Measurements from ENCODE around the gene LRP2BP.
"Not testable (repeated sequence)": the region's sequence is repeated elsewhere in the genome, so short reads cannot be mapped to it uniquely, and the experiment has no call there.

LRP2BP gene

DNA sequence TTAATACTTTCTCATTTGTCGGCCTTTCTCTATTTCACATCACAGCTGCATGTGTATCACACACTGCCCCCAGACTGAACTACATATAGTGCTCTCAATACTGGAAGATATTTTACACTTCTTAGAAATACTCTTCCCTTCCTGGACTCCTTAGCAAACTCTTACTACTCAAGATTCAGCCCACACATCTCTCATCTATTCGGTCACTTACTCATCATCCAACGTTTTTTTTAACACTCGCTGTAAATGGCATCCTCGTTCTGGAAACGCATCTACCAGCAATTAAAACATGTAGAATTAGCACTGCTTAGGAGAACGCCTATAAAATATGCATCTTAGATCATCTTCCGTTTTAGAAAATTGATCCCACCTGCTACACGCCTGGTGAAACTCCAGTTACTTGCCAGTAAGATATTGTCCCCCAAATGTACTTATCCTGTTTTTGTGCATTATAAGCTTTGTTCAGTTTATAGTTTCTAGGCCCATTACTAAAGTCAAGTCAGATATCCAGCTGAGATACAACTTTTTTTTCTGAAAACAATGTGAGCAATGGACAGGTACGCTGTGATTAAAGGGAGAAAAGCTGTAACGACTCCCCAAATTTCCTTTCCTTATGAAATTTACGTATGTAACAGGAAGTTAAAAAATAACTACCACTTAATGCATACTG is 1.0 kb downstream of the LRP2BP start:
- no peak for DNase-seq

DNA sequence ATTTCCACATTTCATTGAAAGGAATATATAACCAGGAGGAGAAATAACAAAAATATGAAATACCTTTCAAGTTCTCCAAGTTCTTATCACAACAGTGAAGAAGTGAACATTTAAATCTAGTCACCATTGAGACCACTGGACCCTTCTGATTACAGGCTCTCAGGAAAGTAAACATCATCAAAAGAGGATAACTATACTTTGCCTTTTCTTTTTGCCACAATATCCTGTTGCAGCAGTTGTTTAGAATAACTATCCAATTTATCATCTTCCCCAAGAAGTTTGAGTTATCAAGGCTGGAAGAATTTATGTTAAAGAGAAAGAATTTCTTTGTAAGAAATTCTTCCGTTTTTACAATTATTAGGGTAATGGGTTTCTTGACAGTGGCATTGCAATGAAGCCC is 3.6 kb downstream of the LRP2BP start:
- no peak for DNase-seq

DNA sequence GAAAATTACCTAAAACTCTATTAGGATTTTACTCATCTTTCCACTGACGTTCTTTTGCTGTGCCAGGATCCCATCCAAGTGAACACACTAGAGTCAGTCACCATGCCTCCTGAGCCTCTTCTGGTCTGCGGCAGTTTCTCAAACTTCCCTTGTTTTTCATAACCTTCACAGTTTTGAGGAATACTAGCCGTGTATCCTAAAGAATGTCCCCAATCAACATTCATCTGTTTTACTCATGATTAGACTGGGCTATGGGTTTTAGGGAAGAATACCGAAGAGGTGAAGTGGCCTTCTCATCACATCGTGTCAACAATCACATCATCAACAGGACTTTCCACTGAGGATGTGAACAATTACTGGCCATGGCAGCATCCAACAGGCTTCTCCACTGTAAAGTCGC is 4.8 kb downstream of the LRP2BP start:
- no peak for DNase-seq

DNA sequence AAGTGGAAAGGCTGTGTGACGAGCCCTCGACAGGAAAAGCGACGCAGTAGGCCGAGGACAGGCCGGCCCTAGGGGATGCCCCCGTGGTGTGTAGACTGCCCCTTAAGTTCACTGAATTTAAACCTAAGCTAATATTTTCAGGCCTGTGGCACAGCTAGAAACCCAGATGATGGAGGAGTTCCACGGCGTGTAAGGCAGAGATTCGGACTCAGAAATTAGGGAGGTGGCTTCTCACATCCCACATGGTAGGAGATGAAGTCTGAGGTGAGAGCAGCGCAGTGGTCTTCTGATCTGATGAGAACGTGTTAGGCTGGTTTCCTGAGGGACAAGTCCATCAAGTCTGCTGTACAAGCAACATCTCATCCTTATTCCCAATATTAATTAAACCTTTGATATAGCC is 7.8 kb downstream of the LRP2BP start:
- DNase-seq: no peak

DNA sequence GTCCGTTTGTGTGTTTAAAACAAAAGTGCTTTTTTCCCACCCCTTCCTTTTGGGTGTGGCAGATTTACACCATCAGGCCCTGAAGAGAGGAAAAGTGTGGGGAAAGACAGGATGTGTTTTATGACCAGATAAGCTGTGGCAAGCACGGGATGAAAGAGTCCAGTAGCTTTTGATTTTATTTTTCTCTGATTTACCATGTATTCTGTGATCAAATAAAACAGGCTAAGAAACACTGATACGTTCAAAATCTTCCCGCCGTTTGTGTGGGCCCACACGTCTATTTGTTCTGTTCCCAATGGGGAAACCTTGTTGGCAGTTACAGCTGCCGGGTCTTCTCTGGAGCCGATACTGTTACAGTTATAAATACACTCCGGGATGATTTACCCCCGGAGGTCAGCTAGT is 10.8 kb downstream of the LRP2BP start:
- DNase-seq: no peak

DNA sequence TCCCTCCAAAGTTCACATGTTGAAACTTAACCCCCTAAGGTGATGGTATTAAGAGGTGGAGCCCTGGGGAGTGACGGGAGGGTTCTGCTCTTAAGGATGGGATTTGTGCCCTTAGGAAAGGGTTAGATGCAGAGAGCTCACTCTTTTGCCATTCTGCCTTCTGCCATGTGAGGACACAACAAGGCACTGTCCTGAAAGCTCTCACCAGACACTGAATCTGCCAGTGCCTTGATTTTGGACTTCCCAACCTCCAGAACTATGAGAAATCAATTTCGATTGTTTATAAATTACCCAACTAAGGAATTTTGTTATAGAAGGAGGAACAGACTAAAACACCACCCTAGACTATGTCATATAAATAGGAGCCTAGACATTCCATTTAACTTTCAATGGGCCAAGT is 11.7 kb downstream of the LRP2BP start:
- no peak for DNase-seq

DNA sequence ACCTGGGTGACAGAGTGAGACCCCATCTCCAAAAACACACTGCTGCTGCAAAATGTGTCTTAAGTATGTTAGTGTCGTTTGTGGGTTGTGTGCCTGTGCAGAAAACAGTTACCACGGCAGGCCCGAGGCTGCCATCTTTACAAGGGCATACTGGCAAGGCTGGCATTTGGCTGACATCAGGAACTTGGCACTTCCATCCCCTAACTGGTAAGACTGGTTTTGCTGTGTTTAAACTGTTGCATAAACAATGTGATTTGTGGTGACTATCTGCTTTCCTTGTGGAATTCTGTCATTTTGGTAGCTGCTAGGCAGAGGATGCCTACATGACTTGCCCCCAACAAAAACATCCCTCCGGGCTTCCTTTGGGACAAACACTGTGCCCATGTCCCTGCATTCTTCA is 12.3 kb downstream of the LRP2BP start:
- DNase-seq: no peak

DNA sequence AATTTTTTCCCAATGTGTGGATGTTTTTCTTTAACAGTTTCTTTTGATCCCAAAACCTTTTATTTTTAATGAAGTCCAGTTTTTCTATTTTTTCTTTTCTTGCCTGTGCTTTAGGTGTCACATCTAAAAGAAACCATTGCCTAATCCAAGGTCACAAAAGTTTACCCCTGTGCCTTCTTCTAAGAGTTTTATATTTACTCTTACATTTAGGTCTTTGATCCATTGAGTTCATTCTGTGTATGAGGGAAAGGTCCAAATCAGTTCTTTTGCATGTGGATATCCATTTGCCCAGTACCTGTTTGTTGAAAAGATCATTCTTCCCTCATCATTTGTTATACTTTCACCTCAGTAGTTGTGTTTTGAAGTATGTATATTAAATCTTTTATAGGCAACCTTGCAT is 13.0 kb downstream of the LRP2BP start:
- DNase-seq: no peak

DNA sequence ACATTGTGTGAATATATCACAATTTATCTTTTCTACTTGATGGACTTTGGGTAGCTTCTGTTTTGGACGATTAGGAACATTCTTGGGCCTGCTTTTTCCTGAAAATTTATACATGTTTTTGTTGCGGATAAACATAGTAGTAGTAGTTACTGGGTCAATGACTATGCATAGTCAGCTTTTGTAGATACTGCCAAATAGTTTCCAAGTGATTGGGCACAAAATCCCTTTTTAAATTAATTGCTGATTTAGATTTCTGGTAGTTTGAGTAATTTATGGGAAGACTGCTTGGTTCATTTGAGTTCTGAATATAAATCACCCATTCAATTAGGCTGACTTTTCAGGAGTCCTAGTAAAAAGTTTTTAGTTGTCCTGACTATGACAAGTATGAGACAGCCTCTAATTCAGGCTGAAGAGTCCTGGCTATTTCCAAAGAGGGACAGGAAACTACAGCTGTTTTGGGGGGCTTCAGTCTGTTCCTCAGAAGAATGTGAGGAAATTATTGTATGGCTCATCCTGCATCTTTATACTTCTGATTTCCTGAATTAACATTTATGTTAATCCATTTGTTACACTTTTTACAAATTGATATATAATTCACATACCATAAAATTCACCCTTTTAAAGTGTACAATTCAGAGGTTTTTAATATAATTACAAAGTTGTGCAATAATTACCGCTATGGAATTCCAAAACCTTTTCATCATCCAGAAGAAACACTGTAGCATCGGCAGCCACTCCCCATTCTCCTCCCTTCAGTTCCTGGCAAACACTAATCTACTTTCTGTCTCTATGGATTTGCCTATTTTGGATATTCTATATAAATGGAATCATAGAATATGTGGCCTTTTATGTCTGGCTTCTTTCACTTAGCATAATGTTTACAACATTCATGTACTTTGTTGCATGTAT is 14.2 kb downstream of the LRP2BP start:
- no peak for DNase-seq

DNA sequence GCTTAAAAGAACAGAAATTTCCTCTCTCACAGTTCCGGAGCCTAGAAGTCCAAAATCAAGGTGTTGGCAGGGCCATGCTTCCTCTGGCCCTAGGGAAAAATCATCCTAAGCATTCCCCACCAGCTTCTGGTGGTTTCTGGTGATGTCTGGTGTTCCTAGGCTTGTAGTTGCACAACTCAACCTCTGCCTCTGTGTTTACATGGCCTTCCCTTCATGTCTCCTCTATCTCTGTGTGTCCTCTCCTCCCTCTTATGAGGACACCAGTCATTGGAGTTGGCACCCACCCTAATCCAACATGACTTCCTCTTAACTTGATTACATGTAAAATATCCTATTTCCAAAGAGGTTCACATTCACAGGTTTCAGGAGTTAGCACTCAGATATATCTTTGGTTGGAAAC is 15.4 kb downstream of the LRP2BP start:
- DNase-seq: no peak

DNA sequence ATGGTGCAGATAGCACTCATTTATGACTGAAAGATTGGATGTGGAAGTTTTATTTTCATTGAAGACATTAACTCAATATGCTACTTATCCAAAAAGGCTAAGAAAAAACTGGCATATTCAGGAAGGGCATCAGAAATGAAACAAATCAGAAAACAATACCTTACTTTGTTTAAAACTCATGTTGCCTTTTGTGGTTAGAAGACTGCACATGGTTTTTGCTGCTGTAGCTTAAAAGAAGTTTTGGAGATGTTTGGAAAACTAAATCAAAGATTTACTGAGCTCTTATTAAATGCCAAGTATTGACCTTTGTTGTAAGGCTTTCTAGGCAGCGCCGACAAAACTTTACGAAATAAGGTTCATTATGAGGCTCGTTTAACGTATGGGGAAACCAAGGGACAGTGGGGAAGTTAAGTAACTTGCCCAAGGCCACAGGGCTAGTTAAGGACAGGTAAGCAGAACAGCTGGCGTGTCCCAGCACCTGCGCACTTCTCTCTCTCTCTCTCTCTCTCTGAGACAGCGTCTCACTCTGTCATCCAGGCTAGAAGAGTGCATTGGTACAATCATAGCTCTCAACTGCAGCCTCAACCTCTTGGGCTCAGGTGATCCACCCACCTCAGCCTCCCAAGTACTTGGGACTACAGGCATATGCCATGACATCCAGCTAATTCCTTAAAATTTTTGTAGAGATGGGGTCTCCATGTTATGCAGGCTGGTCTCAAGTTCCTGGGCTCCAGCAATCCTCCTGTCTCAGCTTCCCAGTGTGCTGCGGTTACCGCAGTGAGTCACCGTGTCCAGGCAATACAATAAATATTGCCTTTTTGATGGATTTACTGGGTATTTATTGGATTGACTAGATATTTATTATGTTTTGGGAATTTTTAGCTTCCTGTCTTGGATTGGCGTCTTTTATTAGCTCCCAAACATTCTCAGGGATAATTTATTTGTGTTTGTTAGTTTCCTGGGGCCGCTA is 16.1 kb downstream of the LRP2BP start:
- no peak for DNase-seq

DNA sequence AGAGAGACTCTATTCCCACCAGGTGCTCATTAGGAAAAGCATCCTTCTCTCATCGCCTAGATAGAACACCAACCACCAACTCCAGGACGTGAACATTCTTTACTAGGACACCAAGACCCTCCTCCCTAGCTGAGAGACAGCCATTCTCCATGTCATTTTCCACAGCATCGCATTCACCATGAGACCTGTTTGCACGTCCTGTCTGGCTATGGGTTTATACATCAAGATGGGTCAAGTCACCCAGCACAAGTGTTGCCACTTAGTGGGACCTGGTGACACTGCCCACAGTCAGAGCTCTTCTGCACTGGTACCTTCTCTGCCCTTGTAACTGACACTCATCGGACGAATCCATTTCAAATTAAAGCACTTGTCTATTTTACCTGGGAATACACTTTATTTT is 17.5 kb downstream of the LRP2BP start:
- DNase-seq: no peak

DNA sequence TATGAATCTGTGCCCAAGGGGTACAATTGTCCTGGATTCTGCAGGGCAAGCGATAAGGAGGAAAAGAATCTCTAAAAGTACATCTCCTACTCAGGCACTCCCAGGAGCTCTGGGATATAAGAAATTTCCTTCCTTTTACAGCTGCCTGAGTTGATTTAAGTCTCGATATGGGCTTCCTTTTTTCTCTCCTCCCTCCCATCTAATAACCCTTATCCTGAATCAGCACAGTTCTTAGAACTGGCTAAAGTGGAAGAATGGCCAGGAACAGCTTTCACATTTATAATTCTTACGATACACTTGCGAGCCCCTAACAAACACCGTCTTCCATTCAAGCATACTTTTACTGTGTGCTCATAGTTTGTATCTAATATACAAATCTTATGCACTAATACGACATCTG is 21.2 kb downstream of the LRP2BP start:
- no peak for DNase-seq

DNA sequence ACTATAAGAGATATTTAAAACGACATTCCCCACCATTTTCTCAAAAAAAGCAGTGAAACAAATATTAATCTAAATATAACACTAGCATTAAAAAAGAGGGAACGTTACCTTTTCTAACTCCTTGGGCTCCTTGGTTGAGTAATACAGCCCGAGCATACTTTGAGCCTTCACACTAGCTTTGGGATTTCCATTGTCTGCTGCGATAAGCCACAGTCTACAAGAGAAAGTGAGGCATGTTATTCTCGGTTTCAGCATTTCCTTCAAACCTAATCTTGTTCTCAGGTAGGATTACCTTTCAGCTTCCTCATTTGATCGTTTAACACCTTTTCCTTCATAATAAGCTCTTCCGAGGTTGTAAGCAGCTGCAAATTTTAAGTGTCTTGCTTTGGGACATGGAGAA is 21.7 kb downstream of the LRP2BP start:
- DNase-seq: no peak

DNA sequence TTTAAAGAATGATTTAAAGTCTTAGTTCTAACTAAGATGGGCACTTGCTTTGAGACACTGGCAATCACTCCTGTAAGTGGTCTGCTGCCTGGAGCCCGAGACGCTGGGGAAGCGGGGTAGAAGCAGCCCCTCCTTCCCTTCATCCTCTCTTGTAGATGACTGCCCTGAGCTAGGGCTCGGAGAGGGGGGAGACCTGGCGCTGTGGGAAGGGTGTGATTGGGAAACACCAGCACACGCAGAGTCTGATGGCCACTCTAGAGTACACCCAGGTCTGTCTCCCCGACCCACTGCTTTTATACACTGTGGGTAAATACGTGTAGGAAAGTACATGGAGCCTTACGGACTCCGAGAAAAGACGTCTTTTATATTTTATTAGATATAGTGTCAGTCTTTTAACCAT is 24.0 kb downstream of the LRP2BP start:
- DNase-seq: no peak

DNA sequence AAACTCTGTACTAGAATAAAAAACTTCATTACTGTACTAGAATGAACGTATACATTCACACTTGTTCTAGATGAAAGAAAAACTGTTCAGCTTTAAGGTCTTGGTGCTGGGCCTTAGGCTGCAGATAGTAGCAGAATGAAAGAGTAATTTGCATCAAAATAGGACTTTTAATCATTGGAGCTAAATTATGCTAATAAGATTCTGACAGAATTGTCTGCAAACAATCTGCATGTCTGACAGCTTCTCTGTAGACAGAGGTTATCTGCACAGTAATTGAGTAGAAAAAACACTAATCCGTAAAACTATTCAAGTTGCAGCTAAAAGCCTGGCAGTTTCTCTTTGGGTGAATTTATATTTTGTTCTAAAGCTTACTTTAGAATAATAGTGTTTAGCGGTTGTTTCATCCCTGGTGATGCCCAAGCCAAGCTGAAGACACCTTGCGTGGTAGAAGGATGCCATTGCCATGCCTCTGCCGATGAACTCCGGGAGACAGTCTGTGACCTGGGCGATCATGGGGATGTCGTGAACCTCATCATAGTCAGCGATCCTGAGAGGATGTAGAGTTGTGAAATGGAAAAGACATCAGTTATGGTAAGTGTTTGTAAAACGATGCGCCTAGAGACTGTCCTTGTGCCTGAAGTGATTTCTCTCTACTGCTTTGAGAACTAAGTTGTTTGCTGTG is 25.3 kb downstream of the LRP2BP start:
- DNase-seq: no peak

DNA sequence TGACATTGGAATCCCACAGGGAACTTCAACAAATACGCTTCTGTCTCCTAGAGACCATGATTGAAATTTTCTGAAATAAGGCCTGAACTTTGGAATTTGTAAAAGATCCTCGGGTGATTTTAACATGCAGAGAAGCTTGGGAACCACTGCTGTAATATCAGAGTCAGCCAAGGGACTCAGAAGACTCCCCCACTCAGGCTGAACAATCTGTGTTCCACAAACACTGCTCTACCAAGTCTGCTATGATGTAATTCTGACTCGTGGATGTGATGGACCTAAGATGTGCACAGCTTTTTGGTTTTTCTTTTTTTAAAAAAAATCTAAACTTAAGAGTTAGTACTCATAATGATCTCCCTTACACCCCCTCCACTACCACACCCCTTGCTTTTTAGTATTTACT is 26.0 kb downstream of the LRP2BP start:
- no peak for DNase-seq

DNA sequence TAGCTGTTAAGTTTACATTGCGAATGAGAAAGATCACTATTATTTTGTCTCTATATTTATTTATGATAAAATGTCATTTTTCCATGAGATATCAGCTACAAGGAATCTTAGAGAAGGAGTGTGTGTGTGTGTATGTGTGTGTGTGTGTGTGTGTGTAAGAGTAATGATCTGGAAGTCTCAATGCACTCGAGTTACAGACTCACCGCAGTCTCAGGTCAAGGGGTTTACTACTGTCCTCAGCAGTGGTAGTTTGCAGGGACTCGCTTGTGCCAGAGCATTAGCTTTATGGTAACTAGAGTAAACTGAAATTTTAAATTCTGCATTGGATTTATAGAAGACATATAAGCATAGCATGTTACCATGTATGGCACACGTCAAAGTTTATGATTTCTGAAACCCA is 30.8 kb downstream of the LRP2BP start:
- no peak for DNase-seq

DNA sequence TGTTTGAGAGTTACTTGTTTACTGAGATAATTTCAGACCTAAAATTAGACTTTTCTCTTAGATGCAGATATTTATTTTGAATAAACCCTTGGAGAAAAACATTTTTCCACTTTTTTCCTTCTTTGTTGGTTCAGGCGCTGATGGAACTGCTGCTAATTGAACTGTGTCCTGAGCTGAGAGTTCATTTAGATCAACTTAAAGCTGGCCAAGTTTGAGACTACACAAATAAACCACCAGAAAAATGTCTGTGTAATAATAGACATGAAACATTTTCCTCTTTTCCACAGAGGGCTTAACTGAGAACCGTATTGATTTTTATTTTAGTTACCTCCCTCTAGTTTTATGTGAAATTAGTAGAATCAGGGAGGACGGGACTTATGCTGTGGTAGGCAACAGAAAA is 32.5 kb downstream of the LRP2BP start:
- no peak for DNase-seq

DNA sequence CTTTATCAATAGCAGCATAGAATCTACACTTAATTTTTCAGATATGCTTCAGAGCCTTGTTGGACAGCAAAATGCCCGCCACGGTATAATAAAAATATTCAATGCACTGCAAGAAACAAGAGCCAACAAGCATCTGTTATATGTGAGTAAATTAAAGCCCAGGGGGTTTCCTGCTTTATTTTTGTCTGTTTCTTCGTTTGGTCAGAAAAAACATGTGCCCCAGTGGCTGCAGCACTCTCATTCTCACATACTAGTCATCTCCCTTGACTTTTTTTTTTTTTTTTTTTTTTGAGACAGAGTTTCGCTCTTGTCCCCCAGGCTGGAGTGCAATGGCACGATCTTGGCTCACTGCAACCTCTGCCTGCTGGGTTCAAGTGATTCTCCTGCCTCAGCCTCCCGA is 33.2 kb downstream of the LRP2BP start:
- DNase-seq: not testable (repeated sequence)

DNA sequence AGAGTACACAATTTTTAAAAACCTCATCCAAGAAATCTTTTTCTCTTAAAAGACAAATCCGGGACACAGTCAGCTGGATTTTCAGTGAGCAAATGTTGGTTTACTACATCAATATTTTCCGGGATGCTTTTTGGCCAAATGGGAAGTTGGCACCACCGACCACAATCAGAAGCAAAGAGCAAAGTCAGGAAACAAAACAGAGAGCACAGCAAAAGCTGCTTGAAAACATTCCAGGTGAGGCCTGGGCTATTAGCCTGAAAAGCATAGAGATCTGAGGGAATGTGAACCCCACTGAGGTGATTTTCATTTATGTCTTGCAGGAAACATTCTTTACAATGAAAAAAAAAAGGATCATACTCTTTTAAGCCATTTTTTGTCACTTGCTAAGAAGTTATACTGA is 33.9 kb downstream of the LRP2BP start:
- DNase-seq: no peak

DNA sequence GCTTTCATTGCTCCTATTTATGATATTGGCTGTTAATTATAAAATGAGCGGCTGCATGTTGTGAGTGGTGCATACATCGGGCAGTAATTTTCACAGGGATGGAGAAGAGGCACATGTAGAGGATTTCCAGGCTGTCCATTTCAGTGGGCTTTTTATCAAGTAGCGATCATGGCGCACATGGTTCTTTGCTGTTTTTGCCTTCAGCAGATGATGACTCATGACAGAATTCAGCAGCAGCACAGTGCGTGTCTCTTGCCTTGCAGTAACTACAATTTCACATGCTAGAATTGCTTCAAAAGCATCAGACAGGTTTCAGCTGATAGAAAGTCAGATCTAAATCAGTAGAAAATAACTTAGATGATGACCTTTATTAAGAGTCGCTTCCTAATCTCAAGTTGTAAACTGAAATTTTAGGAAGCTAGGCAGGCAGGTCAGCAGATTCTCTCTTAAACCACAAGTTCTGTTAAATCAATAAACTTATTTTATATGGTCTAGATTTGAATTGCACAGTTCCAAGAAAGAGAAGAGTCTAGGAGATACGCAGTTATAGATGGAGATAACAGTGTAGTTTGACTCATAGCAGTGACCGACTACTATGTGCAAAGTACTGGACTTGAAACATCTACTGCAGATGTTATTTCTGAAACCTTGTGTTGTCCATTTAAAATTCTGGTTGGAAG is 35.8 kb downstream of the LRP2BP start:
- DNase-seq: no peak

Measured in stimulated activated CD8-positive, alpha-beta memory T cell treated with anti-CD3 and anti-CD28 coated beads, Interleukin-4, amount 100 ng/mL, for 48 hours (primary cell).